ENCODE results near the gene ICE1. TPM values are rescaled to one million over a fixed set of nuclear protein-coding genes. Genes with fewer than 3 reads are reported as not detected.
"Not testable (repeated sequence)": the region's sequence is repeated elsewhere in the genome, so short reads cannot be mapped to it uniquely, and the experiment has no call there.

ICE1 gene
- total RNA-seq, 3 donors from 2014 or later: 33.1 to 47.7 (median 34.1) TPM

DNA sequence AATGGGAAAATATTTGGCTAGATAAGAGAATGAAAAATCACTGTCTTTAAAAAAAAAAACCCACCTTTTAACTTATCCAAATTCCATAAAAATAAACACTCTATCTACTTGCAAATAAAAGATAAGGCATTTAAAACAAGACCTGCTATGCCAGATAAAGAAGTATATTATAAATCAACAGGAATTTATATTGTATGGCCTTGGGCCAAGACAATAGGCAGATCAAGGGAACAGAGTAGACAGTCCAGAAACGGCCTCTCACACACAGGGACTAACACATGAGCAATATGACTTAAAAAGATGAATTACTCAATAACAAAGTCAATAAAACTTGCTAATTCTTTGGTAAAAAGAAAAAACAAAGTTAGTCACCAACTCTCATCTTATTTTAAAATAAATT lies 34.7 kb upstream of the ICE1 start:
- Histone ChIP-seq H3K27me3 (no peaks in the 10 kb centered on the region), H3K27ac (no peak overlapping the region), H3K36me3 (no peaks in the 10 kb centered on the region), H3K4me3 (no peak overlapping the region), H3K9me3 (no peaks in the 10 kb centered on the region), H3K4me1 (no peaks in the 10 kb centered on the region)
- DNase-seq (ENCODE audit: low spot score in 2 of 2): no peak
- intact Hi-C loops (cut with DNase I; ENCODE audit: low total_unique reads): no loop called here
- no peak for TF ChIP-seq POLR2AphosphoS5 (IDR thresholded peaks at IDR 0.05)
- no peak for TF ChIP-seq POLR2A (IDR thresholded peaks at IDR 0.05)
- TF ChIP-seq, protein P1, sequence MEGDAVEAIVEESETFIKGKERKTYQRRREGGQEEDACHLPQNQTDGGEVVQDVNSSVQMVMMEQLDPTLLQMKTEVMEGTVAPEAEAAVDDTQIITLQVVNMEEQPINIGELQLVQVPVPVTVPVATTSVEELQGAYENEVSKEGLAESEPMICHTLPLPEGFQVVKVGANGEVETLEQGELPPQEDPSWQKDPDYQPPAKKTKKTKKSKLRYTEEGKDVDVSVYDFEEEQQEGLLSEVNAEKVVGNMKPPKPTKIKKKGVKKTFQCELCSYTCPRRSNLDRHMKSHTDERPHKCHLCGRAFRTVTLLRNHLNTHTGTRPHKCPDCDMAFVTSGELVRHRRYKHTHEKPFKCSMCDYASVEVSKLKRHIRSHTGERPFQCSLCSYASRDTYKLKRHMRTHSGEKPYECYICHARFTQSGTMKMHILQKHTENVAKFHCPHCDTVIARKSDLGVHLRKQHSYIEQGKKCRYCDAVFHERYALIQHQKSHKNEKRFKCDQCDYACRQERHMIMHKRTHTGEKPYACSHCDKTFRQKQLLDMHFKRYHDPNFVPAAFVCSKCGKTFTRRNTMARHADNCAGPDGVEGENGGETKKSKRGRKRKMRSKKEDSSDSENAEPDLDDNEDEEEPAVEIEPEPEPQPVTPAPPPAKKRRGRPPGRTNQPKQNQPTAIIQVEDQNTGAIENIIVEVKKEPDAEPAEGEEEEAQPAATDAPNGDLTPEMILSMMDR (IDR thresholded peaks at IDR 0.05): no peak

- intact Hi-C loops (cut with DNase I; ENCODE audit: low total_unique reads); H3K36me3 ChIP-seq; H3K4me3 ChIP-seq; H3K27me3 ChIP-seq; DNase-seq (ENCODE audit: low spot score in 2 of 2); H3K4me1 ChIP-seq; H3K27ac ChIP-seq; H3K9me3 ChIP-seq: not testable (repeated sequence)
Measured at GRCh38 chr5:5390121-5390869, 32.2 kb upstream of the ICE1 start.

- H3K27me3 ChIP-seq; H3K4me3 ChIP-seq; intact Hi-C loops (cut with DNase I; ENCODE audit: low total_unique reads); H3K27ac ChIP-seq; H3K36me3 ChIP-seq; DNase-seq (ENCODE audit: low spot score in 2 of 2); H3K9me3 ChIP-seq; H3K4me1 ChIP-seq: not testable (repeated sequence)
Measured at GRCh38 chr5:5392504-5392903, 30.0 kb upstream of the ICE1 start.

DNA sequence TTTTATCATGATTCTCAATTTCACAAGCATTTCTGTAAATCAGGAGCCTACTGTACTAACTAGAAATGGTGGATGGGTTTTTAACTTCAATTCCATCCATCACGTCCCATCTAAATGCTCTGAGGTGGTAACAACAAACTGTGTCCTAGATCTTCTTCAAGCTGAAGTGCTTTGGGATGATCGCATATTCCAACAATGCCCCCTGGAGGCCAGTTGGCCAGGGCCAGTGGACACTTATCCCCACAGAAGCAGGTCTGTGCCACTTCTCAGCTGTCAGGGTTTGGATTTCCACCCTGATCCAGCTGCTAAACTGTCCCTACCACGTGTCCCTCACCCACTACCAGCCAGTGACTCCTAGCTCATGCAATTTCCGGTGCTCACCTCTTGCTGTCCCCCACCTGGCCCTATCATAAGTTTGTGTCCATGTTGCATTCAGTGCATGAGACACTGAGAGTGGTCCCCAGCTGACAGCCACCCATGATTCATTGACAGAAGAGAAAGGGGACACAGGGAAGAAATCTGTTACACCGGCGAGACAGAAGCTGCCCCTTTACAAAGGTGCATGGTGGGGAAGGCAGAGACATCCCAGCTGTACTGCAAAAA lies 28.0 kb upstream of the ICE1 start:
- H3K4me3 ChIP-seq; H3K9me3 ChIP-seq; intact Hi-C loops (cut with DNase I; ENCODE audit: low total_unique reads); DNase-seq (ENCODE audit: low spot score in 2 of 2); H3K27me3 ChIP-seq; H3K4me1 ChIP-seq; H3K36me3 ChIP-seq; H3K27ac ChIP-seq: not testable (repeated sequence)
- TF ChIP-seq, protein P1 (IDR thresholded peaks at IDR 0.05): peak in 1 of 3 donors; percentile 20

DNA sequence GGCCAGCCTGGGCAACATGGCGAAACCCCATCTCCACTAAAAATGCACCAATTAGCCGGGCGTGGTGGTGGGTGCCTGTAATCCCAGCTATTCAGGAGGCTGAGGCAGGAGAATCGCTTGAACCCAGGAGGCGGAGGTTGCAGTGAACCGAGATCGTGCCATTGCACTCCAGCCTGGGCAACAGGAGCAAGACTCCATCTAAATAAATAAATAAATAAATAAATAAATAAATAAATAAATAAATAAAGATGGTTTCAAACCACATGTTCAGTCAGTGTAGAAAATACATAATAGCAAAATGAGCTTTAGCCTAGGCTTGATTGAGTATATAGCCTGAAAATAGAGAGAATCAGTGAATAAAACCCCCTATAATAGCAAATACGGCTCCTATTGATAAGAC lies 27.4 kb upstream of the ICE1 start:
- H3K4me3 ChIP-seq; DNase-seq (ENCODE audit: low spot score in 2 of 2); H3K27ac ChIP-seq; intact Hi-C loops (cut with DNase I; ENCODE audit: low total_unique reads); H3K4me1 ChIP-seq; H3K27me3 ChIP-seq; H3K36me3 ChIP-seq; H3K9me3 ChIP-seq: not testable (repeated sequence)

DNA sequence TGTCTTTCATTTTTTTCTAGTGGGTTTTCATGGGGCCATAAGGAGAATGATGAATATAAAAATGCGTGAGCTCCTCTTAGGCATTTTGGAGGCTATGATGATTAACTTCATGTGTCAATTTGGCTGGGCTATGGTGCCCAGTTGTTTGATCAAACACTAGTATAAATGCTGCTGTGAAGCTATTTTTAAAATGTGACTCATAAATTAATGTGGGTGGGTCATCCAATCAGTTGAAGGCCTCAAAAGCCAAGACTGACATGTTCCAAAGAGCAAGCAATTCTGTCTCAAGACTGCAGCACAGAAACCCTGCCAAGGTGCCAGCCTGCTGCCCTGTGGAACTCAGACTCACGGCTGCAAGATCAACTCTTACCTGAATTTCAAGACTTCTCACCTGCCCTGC lies 24.4 kb upstream of the ICE1 start:
- DNase-seq (ENCODE audit: low spot score in 2 of 2): no peak

More for the DNA sequence above, 24.4 kb upstream of the ICE1 start:
- intact Hi-C loops (cut with DNase I; ENCODE audit: low total_unique reads): no loop called here
- Histone ChIP-seq H3K27ac (no peak overlapping the region), H3K27me3 (no peaks in the 10 kb centered on the region), H3K36me3 (no peaks in the 10 kb centered on the region), H3K4me3 (no peak overlapping the region), H3K9me3 (peaks cover 0 to 10% of the 10 kb centered on the region in 2 donors), H3K4me1 (no peaks in the 10 kb centered on the region)
- TF ChIP-seq POLR2AphosphoS5 (IDR thresholded peaks at IDR 0.05): no peak
- TF ChIP-seq, protein P1 (IDR thresholded peaks at IDR 0.05): no peak
- TF ChIP-seq POLR2A (IDR thresholded peaks at IDR 0.05): no peak
